OCI-LY1 (cell line): ENCODE measurements around the gene FAIM.

ENCODE experiments used
- CTCF ChIP-seq: fragments of 200-600 bp; sonication (generic), shearing (Covaris generic); IDR thresholded peaks from 2 replicates; pipeline ENCODE4 v1.5.1; 2017; ENCODE audit warnings: mild to moderate bottlenecking, antibody characterized with exemption, low read length, moderate library complexity, mixed read lengths
- EZH2 ChIP-seq: fragments of 200-600 bp; sonication (generic), shearing (Covaris generic); IDR thresholded peaks from 2 replicates; pipeline ENCODE4 v1.8.0; 2017; ENCODE audit warnings: borderline replicate concordance, mixed run types, mild to moderate bottlenecking, antibody characterized with exemption, low read length, moderate library complexity, mixed read lengths

GRCh38 chr3:138609898-138610266 lies 1.3 kb downstream of the FAIM start:
- TF ChIP-seq CTCF (no peak), EZH2 (no peak)
